ENCODE data around the gene ERC2. TPM values are rescaled to one million over a fixed set of nuclear protein-coding genes. Genes with fewer than 3 reads are reported as not detected.

ERC2 gene
- total RNA-seq, 3 donors from 2014 or later (not counting 1 experiment from before 2014, with no cell fraction given), result not detected

DNA sequence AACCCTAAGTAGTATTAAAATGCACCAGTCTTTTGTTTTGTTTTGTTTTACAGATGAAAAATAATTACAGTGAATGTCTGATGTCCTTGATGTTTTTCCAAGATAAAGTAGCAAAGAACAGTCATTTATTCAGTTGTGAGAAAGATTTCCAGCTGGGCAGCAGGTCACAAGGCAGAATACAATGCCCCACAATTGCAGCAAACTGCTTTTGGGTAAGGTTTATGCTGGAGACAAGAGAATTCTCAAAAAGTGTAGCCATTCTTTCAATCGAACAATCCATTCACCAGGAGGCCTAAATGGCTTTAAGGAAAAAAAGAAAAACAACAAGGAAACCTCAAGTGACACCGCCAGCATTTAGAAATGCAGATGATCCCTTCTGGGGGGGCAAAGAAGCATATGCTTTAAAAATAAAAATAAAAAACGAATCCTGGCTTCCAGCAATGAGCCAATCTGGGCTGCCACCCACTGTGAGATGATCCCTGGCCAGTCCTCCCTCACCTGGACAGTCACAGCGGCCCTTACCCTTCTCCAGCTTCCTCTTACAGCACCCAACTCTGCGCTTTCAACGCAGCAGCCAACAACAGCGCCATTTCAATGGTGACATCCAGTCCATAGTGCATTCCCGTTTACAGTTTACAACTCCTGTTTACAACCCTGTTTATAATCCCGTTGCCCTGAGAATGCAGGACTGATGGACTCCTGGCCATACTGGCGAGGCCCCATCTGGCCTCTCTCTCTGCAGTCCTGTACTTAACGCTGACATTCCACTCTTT, 955.5 kb downstream of the ERC2 start:
- TF ChIP-seq, protein P1, sequence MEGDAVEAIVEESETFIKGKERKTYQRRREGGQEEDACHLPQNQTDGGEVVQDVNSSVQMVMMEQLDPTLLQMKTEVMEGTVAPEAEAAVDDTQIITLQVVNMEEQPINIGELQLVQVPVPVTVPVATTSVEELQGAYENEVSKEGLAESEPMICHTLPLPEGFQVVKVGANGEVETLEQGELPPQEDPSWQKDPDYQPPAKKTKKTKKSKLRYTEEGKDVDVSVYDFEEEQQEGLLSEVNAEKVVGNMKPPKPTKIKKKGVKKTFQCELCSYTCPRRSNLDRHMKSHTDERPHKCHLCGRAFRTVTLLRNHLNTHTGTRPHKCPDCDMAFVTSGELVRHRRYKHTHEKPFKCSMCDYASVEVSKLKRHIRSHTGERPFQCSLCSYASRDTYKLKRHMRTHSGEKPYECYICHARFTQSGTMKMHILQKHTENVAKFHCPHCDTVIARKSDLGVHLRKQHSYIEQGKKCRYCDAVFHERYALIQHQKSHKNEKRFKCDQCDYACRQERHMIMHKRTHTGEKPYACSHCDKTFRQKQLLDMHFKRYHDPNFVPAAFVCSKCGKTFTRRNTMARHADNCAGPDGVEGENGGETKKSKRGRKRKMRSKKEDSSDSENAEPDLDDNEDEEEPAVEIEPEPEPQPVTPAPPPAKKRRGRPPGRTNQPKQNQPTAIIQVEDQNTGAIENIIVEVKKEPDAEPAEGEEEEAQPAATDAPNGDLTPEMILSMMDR (IDR thresholded peaks at IDR 0.05), result no peak
- Histone ChIP-seq H3K27ac (ENCODE audit: low read length) (no peak overlapping the region), H3K4me1 (ENCODE audit: control insufficient read depth, insufficient read depth, low read length) (no peaks in the 10 kb centered on the region), H3K4me3 (ENCODE audit: low read length) (no peak overlapping the region), H3K27me3 (ENCODE audit: control insufficient read depth, insufficient read depth, low read length) (no peaks in the 10 kb centered on the region), H3K9me3 (ENCODE audit: control insufficient read depth, insufficient read depth, low read length) (no peaks in the 10 kb centered on the region), H3K36me3 (ENCODE audit: control insufficient read depth, insufficient read depth, low read length) (no peaks in the 10 kb centered on the region)
- Mint-ChIP-seq H3K4me3 (no peak overlapping the region), H3K9me3 (peaks cover 0 to 3% of the 10 kb centered on the region in 2 donors), H3K27me3 (ENCODE audit: low read depth in 2 of 2) (no peaks in the 10 kb centered on the region), H3K36me3 (no peaks in the 10 kb centered on the region), H3K4me1 (no peaks in the 10 kb centered on the region), H3K27ac (no peak overlapping the region)
- no peak for ATAC-seq
- DNase-seq, result no peak
- intact Hi-C loops (cut with micrococcal nuclease), result no loop called here
- 69% methylated on average over 10 of the region's 11 CpGs for WGBS (ENCODE audit: insufficient coverage)

DNA sequence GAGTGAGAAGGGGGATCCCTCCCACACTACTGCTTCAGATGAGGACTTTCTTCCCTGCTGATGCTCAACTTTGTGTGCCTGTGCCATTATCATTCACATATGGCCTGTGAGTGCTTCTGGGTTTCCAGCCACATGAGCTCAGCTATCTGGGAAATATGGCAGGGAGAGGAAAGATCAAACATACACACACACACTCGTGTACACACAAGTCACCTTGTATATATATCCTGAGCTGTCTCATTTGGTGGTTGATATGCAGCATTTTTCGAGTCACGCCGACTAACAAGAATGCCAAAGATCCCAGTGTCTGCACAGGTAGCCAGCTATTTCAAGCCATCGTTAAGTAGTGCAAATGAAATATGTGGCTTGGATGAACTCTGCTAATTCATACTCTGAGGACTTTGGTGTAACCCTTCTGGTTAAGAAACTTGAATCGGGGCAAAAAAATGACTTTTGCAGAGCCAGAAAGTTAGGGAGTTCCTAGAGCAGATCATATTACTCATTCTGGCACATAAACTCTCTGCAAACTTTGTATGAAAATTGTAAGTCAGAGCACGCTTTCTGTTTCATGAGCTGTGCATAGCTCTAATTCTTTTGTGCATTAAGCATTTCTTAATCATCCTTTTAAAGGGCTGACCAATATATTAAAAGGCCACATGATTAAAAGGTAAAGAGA, 956.2 kb downstream of the ERC2 start:
- ATAC-seq (no peak), DNase-seq (no peak)
- Histone ChIP-seq H3K27me3 (ENCODE audit: control insufficient read depth, insufficient read depth, low read length) (no peaks in the 10 kb centered on the region), H3K9me3 (ENCODE audit: control insufficient read depth, insufficient read depth, low read length) (no peaks in the 10 kb centered on the region), H3K4me3 (ENCODE audit: low read length) (no peak overlapping the region), H3K36me3 (ENCODE audit: control insufficient read depth, insufficient read depth, low read length) (no peaks in the 10 kb centered on the region), H3K27ac (ENCODE audit: low read length) (no peak overlapping the region), H3K4me1 (ENCODE audit: control insufficient read depth, insufficient read depth, low read length) (no peaks in the 10 kb centered on the region)
- peaks cover 0 to 3% of the 10 kb centered on the region in 2 donors for H3K9me3 Mint-ChIP-seq
- intact Hi-C loops (cut with micrococcal nuclease), result no loop called here
- no peak overlapping the region for H3K4me3 Mint-ChIP-seq
- H3K36me3 Mint-ChIP-seq, result no peaks in the 10 kb centered on the region
- H3K27ac Mint-ChIP-seq, result no peak overlapping the region
- no peaks in the 10 kb centered on the region for H3K4me1 Mint-ChIP-seq
- H3K27me3 Mint-ChIP-seq (ENCODE audit: low read depth in 2 of 2), result no peaks in the 10 kb centered on the region
- 97% methylated on average over 6 of the region's 7 CpGs for WGBS (ENCODE audit: insufficient coverage)
- TF ChIP-seq, protein P1 (IDR thresholded peaks at IDR 0.05), result no peak

DNA sequence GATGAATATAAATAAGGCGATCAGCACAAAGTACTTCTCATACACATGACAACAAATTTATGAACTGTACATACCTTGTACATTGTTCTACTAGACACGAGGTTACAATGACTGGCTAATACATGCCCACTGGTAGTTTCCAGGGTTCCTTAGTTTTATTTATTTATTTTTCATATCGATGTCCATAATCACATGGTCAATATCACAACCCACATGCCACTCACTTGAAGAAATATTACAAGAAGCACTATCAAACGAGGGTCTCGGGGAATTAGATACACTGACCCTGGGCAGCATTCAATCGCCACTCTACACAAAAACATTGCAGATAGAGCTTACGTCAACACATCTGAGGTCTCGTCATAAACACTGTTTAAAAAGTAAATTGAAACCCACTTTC, 959.9 kb downstream of the ERC2 start:
- TF ChIP-seq, protein P1 (IDR thresholded peaks at IDR 0.05), result no peak

More for the DNA sequence above, 959.9 kb downstream of the ERC2 start:
- no peak for DNase-seq
- Mint-ChIP-seq H3K4me1 (no peaks in the 10 kb centered on the region), H3K9me3 (peaks cover 0 to 2% of the 10 kb centered on the region in 2 donors), H3K4me3 (no peak overlapping the region), H3K36me3 (no peaks in the 10 kb centered on the region), H3K27me3 (ENCODE audit: low read depth in 2 of 2) (no peaks in the 10 kb centered on the region), H3K27ac (no peak overlapping the region)
- H3K4me3 ChIP-seq (ENCODE audit: low read length), result no peak overlapping the region
- 83% methylated on average over 7 of the region's 8 CpGs for WGBS (ENCODE audit: insufficient coverage)
- no peaks in the 10 kb centered on the region for H3K4me1 ChIP-seq (ENCODE audit: control insufficient read depth, insufficient read depth, low read length)
- no peak overlapping the region for H3K27ac ChIP-seq (ENCODE audit: low read length)
- intact Hi-C loops (cut with micrococcal nuclease), result no loop called here
- ATAC-seq, result no peak
- no peaks in the 10 kb centered on the region for H3K9me3 ChIP-seq (ENCODE audit: control insufficient read depth, insufficient read depth, low read length)
- no peaks in the 10 kb centered on the region for H3K36me3 ChIP-seq (ENCODE audit: control insufficient read depth, insufficient read depth, low read length)
- H3K27me3 ChIP-seq (ENCODE audit: control insufficient read depth, insufficient read depth, low read length), result no peaks in the 10 kb centered on the region

All from natural killer cell (primary cell).